DOHH2 (cell line): ENCODE results near the gene UBR1.

Experiments used
- CTCF ChIP-seq: fragments of 200-600 bp; sonication (generic); IDR thresholded peaks from one replicate; pipeline ENCODE4 v1.5.1; 2014; ENCODE audit warnings: antibody characterized with exemption, mild to moderate bottlenecking, low read depth, low read length; ENCODE audit not compliant: poor library complexity, severe bottlenecking
- EZH2phosphoT487 ChIP-seq: fragments of 200-600 bp; sonication (generic); IDR thresholded peaks from 2 replicates; pipeline ENCODE4 v1.6.1; 2017; ENCODE audit warnings: borderline replicate concordance, mild to moderate bottlenecking, antibody characterized with exemption, low read length, moderate library complexity, mixed read lengths

DNA sequence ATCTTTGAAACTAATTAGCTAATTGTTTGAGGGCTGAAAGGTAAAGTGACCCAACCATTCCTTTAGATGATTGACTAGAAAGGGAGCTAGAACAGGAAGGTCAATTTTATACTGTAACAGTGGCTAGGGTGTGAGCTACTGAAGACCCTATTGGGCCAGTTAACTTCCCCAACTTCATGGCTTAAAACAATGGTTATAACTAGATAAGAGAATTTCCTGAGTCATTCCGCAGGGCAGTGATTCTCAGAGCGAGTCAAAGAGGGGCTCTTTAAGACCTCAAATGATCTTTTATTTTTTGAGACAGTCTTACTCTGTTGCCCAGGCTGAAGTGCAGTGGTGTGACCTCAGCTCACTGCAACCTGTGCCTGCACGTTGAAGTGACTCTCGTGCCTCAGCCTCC, 151.5 kb downstream of the UBR1 start:
- TF ChIP-seq CTCF: no peak
- TF ChIP-seq EZH2phosphoT487: no peak
